HepG2 (cell line): ENCODE results near the gene ATXN7L3. TPM values are rescaled to one million over a fixed set of nuclear protein-coding genes. Genes with fewer than 3 reads are reported as not detected.

Experiments
- HMG20B ChIP-seq: conservative IDR thresholded peaks from 2 replicates; pipeline ENCODE4 v1.6.1; 2016; ENCODE audit warnings: missing genetic modification reagents, missing compliant biosample characterization
- HOXA9 ChIP-seq: sonication (generic); formaldehyde crosslinking; IDR thresholded peaks from 2 replicates; pipeline ENCODE4 v1.8.1; 2022; ENCODE audit warnings: missing genetic modification reagents, mild to moderate bottlenecking, moderate library complexity, borderline replicate concordance
- IRF2 ChIP-seq: IDR thresholded peaks from 2 replicates; pipeline ENCODE4 v1.6.1; 2018; ENCODE audit warnings: missing genetic modification reagents, missing compliant biosample characterization
- NKX3-1 ChIP-seq: sonication (generic); formaldehyde crosslinking; IDR thresholded peaks from 2 replicates; pipeline ENCODE4 v1.5.0; 2020; ENCODE audit warnings: missing genetic modification reagents
- RBAK ChIP-seq: sonication (generic); formaldehyde crosslinking; IDR thresholded peaks from 2 replicates; pipeline ENCODE4 v1.5.1; 2020; ENCODE audit warnings: mild to moderate bottlenecking, missing genetic modification reagents
- REPIN1 ChIP-seq: sonication (generic); formaldehyde crosslinking; IDR thresholded peaks from 2 replicates; pipeline ENCODE4 v1.8.0; 2022; ENCODE audit warnings: missing genetic modification reagents, low read depth, mild to moderate bottlenecking, borderline replicate concordance
- XBP1 ChIP-seq: sonication (generic); formaldehyde crosslinking; IDR thresholded peaks from 2 replicates; pipeline ENCODE4 v1.5.0; 2020; ENCODE audit warnings: missing genetic modification reagents
- ZNF20 ChIP-seq: sonication (generic); formaldehyde crosslinking; IDR thresholded peaks from 2 replicates; pipeline ENCODE4 v1.4.0; 2020; ENCODE audit warnings: mild to moderate bottlenecking, moderate library complexity, missing genetic modification reagents
- ZNF224 ChIP-seq: sonication (generic); formaldehyde crosslinking; IDR thresholded peaks from 2 replicates; pipeline ENCODE4 v1.5.0; 2020; ENCODE audit warnings: mild to moderate bottlenecking, missing genetic modification reagents
- ZNF562 ChIP-seq: sonication (generic); formaldehyde crosslinking; IDR thresholded peaks from 2 replicates; pipeline ENCODE4 v1.8.0; 2022; ENCODE audit warnings: missing genetic modification reagents, borderline replicate concordance
- ZNF678 ChIP-seq: sonication (generic); formaldehyde crosslinking; IDR thresholded peaks from 2 replicates; pipeline ENCODE4 v1.4.0; 2020; ENCODE audit warnings: mild to moderate bottlenecking, missing genetic modification reagents
- ZNF782 ChIP-seq: sonication (generic); formaldehyde crosslinking; IDR thresholded peaks from 2 replicates; pipeline ENCODE4 v1.4.0; 2020; ENCODE audit warnings: missing genetic modification reagents, mild to moderate bottlenecking, borderline replicate concordance
- polyA plus RNA-seq, 8 experiments: library from polyadenylated mRNA; depleted of rRNA in 3 of 8; stranded (reverse) in 7 of 8; unstranded in 1 of 8; fragments of >200 nt; fragmentation: Illumina TruSeq in 4 of 8; extraction: Trizol in 4 of 8; gene quantifications; 2 replicates each; pipeline versions ENCODE4 v1.2.1 to v1.2.3, GENCODE V29; 2011 to 2016; ENCODE audit warnings: low read depth in 4 of 8, missing spikeins in 1 of 8, mixed read lengths in 1 of 8; ENCODE audit not compliant: insufficient read depth in 1 of 8
- total RNA-seq, 5 experiments: library from RNA; depleted of rRNA; stranded (reverse); fragments of >200 nt; fragmentation: Illumina TruSeq; extraction: Trizol; gene quantifications; 2 replicates each; pipeline ENCODE4 v1.2.3, GENCODE V29; 2016; ENCODE audit warnings: low read depth in 1 of 5
- TF ChIP-seq, protein P1 (sequence below): sonication (generic); formaldehyde crosslinking; IDR thresholded peaks from 2 replicates; pipeline ENCODE4 v1.4.0; 2020; ENCODE audit warnings: missing genetic modification reagents
- TF ChIP-seq, protein P2 (sequence below): sonication (generic); formaldehyde crosslinking; IDR thresholded peaks from 2 replicates; pipeline ENCODE4 v1.4.0; 2020; ENCODE audit warnings: missing genetic modification reagents
- TF ChIP-seq, protein P3 (sequence below): sonication (generic); formaldehyde crosslinking; IDR thresholded peaks from 2 replicates; pipeline ENCODE4 v1.5.1; 2020; ENCODE audit warnings: mild to moderate bottlenecking, missing genetic modification reagents, borderline replicate concordance

Gene ATXN7L3
- total and polyA plus RNA-seq, 2 of the 13 experiments (the other 11 are each of a cell fraction or from before 2014, with no cell fraction given): 44.5 to 59.1 TPM

DNA sequence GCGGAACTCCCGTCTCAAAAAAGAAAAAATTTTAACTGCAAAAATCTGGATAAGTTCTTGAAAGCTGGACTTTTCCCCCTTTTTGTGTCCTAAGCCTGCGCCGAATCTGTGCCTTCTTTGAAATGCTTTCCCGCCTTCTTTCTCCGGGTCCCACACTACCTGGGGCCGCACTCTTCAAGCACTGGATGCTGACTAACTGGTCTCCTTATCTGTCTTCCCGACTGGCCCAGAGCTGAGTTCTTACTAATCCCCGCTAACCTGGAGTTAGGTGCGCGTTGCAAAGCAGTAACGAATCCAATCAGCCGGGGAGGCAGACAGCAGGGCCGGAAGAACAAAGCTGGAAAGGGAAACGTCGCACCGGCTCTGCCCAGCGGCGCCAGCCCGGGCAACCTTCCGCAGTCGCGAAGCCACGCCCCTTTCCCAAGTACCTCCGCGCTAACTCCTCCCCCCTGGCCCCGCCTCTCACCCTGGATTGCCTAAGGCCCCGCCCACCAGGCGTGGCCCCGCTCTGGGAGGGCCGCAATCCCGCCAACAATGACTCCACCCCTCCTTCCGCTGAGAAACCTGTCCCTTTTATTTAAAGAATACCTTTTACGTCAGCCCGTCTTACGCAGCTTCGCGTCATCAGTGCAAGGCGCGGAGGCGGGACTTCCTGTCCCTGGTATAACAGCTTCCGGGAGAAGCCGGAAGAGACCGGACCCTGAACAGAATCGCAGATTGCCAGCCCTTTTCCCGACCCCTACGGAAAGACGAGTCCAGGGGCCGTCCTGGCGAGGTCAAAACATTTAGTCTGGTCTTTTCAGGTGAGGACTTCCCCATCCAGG, 13.2 kb downstream of the ATXN7L3 start, which contains the start of gene TMUB2 (continued):
- 0 out of 2 replicates have a peak, but pooled peaks have one; percentile 30 for TF ChIP-seq ZNF678
- TF ChIP-seq NKX3-1 (CRISPR knock-in tag): peak; percentile 89
- no peak for TF ChIP-seq HMG20B (CRISPR knock-in tag)
- TF ChIP-seq, protein P1, sequence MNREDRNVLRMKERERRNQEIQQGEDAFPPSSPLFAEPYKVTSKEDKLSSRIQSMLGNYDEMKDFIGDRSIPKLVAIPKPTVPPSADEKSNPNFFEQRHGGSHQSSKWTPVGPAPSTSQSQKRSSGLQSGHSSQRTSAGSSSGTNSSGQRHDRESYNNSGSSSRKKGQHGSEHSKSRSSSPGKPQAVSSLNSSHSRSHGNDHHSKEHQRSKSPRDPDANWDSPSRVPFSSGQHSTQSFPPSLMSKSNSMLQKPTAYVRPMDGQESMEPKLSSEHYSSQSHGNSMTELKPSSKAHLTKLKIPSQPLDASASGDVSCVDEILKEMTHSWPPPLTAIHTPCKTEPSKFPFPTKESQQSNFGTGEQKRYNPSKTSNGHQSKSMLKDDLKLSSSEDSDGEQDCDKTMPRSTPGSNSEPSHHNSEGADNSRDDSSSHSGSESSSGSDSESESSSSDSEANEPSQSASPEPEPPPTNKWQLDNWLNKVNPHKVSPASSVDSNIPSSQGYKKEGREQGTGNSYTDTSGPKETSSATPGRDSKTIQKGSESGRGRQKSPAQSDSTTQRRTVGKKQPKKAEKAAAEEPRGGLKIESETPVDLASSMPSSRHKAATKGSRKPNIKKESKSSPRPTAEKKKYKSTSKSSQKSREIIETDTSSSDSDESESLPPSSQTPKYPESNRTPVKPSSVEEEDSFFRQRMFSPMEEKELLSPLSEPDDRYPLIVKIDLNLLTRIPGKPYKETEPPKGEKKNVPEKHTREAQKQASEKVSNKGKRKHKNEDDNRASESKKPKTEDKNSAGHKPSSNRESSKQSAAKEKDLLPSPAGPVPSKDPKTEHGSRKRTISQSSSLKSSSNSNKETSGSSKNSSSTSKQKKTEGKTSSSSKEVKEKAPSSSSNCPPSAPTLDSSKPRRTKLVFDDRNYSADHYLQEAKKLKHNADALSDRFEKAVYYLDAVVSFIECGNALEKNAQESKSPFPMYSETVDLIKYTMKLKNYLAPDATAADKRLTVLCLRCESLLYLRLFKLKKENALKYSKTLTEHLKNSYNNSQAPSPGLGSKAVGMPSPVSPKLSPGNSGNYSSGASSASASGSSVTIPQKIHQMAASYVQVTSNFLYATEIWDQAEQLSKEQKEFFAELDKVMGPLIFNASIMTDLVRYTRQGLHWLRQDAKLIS (CRISPR knock-in tag): no peak; the same call in 1 of the 2 replicates
- peak; percentile 91 for TF ChIP-seq REPIN1 (CRISPR knock-in tag)
- no peak for TF ChIP-seq RBAK
- TF ChIP-seq, protein P2, sequence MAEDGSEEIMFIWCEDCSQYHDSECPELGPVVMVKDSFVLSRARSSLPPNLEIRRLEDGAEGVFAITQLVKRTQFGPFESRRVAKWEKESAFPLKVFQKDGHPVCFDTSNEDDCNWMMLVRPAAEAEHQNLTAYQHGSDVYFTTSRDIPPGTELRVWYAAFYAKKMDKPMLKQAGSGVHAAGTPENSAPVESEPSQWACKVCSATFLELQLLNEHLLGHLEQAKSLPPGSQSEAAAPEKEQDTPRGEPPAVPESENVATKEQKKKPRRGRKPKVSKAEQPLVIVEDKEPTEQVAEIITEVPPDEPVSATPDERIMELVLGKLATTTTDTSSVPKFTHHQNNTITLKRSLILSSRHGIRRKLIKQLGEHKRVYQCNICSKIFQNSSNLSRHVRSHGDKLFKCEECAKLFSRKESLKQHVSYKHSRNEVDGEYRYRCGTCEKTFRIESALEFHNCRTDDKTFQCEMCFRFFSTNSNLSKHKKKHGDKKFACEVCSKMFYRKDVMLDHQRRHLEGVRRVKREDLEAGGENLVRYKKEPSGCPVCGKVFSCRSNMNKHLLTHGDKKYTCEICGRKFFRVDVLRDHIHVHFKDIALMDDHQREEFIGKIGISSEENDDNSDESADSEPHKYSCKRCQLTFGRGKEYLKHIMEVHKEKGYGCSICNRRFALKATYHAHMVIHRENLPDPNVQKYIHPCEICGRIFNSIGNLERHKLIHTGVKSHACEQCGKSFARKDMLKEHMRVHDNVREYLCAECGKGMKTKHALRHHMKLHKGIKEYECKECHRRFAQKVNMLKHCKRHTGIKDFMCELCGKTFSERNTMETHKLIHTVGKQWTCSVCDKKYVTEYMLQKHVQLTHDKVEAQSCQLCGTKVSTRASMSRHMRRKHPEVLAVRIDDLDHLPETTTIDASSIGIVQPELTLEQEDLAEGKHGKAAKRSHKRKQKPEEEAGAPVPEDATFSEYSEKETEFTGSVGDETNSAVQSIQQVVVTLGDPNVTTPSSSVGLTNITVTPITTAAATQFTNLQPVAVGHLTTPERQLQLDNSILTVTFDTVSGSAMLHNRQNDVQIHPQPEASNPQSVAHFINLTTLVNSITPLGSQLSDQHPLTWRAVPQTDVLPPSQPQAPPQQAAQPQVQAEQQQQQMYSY (CRISPR knock-in tag): 0 out of 2 replicates have a peak, but pooled peaks have one; percentile 58
- 0 out of 2 replicates have a peak, but pooled peaks have one; percentile 6 for TF ChIP-seq ZNF20
- no peak for TF ChIP-seq HOXA9
- no peak for TF ChIP-seq ZNF782 (CRISPR knock-in tag)
- no peak for TF ChIP-seq ZNF224 (CRISPR knock-in tag)
- no peak for TF ChIP-seq ZNF562 (CRISPR knock-in tag)
- no peak for TF ChIP-seq XBP1 (CRISPR knock-in tag)
- TF ChIP-seq, protein P3, sequence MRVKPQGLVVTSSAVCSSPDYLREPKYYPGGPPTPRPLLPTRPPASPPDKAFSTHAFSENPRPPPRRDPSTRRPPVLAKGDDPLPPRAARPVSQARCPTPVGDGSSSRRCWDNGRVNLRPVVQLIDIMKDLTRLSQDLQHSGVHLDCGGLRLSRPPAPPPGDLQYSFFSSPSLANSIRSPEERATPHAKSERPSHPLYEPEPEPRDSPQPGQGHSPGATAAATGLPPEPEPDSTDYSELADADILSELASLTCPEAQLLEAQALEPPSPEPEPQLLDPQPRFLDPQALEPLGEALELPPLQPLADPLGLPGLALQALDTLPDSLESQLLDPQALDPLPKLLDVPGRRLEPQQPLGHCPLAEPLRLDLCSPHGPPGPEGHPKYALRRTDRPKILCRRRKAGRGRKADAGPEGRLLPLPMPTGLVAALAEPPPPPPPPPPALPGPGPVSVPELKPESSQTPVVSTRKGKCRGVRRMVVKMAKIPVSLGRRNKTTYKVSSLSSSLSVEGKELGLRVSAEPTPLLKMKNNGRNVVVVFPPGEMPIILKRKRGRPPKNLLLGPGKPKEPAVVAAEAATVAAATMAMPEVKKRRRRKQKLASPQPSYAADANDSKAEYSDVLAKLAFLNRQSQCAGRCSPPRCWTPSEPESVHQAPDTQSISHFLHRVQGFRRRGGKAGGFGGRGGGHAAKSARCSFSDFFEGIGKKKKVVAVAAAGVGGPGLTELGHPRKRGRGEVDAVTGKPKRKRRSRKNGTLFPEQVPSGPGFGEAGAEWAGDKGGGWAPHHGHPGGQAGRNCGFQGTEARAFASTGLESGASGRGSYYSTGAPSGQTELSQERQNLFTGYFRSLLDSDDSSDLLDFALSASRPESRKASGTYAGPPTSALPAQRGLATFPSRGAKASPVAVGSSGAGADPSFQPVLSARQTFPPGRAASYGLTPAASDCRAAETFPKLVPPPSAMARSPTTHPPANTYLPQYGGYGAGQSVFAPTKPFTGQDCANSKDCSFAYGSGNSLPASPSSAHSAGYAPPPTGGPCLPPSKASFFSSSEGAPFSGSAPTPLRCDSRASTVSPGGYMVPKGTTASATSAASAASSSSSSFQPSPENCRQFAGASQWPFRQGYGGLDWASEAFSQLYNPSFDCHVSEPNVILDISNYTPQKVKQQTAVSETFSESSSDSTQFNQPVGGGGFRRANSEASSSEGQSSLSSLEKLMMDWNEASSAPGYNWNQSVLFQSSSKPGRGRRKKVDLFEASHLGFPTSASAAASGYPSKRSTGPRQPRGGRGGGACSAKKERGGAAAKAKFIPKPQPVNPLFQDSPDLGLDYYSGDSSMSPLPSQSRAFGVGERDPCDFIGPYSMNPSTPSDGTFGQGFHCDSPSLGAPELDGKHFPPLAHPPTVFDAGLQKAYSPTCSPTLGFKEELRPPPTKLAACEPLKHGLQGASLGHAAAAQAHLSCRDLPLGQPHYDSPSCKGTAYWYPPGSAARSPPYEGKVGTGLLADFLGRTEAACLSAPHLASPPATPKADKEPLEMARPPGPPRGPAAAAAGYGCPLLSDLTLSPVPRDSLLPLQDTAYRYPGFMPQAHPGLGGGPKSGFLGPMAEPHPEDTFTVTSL (CRISPR knock-in tag): peak; percentile 17; the same call in 1 of the 2 replicates
- TF ChIP-seq IRF2: peak; percentile 67; the same call in 1 of the 2 replicates
